GM12878 (cell line): ENCODE data around the gene DLAT. TPM values are rescaled to one million over a fixed set of nuclear protein-coding genes. Genes with fewer than 3 reads are reported as not detected.

ENCODE experiments used
- BACH1 ChIP-seq: fragments of 450-650 bp; IDR thresholded peaks from 2 replicates; pipeline ENCODE4 v1.6.1; 2017; ENCODE audit warnings: mild to moderate bottlenecking, borderline replicate concordance
- BRCA1 ChIP-seq: IDR thresholded peaks from 2 replicates; pipeline ENCODE4 v1.6.1; 2011; ENCODE audit warnings: low read depth, low read length, improper control_type of control experiment
- CBX5 ChIP-seq: sonication (generic); IDR thresholded peaks from 2 replicates; pipeline ENCODE4 v1.6.1; 2016; ENCODE audit warnings: low read depth, moderate library complexity, mild to moderate bottlenecking, inconsistent platforms
- CREM ChIP-seq: IDR thresholded peaks from 2 replicates; pipeline ENCODE4 v1.6.1; 2014; ENCODE audit warnings: antibody characterized with exemption, low read depth
- DPF2 ChIP-seq: fragments of 450-650 bp; IDR thresholded peaks from 2 replicates; pipeline ENCODE4 v1.6.1; 2017; ENCODE audit warnings: mild to moderate bottlenecking
- E2F4 ChIP-seq: IDR thresholded peaks from 2 replicates; pipeline ENCODE4 v1.6.1; 2012; ENCODE audit warnings: low read depth, low read length, improper control_type of control experiment
- JUNB ChIP-seq: IDR thresholded peaks from 2 replicates; pipeline ENCODE4 v1.6.1; 2016; ENCODE audit warnings: antibody characterized with exemption, mild to moderate bottlenecking
- KLF5 ChIP-seq: fragments of 450-650 bp; IDR thresholded peaks from 2 replicates; pipeline ENCODE4 v1.6.1; 2014; ENCODE audit warnings: mild to moderate bottlenecking; ENCODE audit not compliant: partially characterized antibody
- MYB ChIP-seq: fragments of 150-350 bp; IDR thresholded peaks from 2 replicates; pipeline ENCODE4 v1.6.1; 2014; ENCODE audit warnings: mild to moderate bottlenecking, low read depth, low read length, borderline replicate concordance
- MYC ChIP-seq: IDR thresholded peaks from 2 replicates; pipeline ENCODE4 v1.6.1; 2011; ENCODE audit warnings: mild to moderate bottlenecking, low read length, moderate library complexity, inconsistent platforms; ENCODE audit not compliant: insufficient read depth, insufficient replicate concordance, insufficient read length, severe bottlenecking
- NBN ChIP-seq: fragments of 450-650 bp; IDR thresholded peaks from 2 replicates; pipeline ENCODE4 v1.6.1; 2016
- PAX8 ChIP-seq: fragments of 450-650 bp; IDR thresholded peaks from 2 replicates; pipeline ENCODE4 v1.6.1; 2017; ENCODE audit warnings: mild to moderate bottlenecking, moderate library complexity
- PKNOX1 ChIP-seq: fragments of 450-650 bp; IDR thresholded peaks from 2 replicates; pipeline ENCODE4 v1.6.1; 2016; ENCODE audit warnings: mild to moderate bottlenecking
- RAD51 ChIP-seq: fragments of 450-650 bp; IDR thresholded peaks from 2 replicates; pipeline ENCODE4 v1.6.1; 2016; ENCODE audit warnings: moderate library complexity, mild to moderate bottlenecking, inconsistent platforms
- SMAD5 ChIP-seq: IDR thresholded peaks from 2 replicates; pipeline ENCODE4 v1.6.1; 2016; ENCODE audit warnings: antibody characterized with exemption, low read depth
- WRNIP1 ChIP-seq: IDR thresholded peaks from 2 replicates; pipeline ENCODE4 v1.6.1; 2011; ENCODE audit warnings: low read depth, low read length, improper control_type of control experiment, borderline replicate concordance
- ZBTB33 ChIP-seq: fragments of 450-650 bp; IDR thresholded peaks from 2 replicates; pipeline ENCODE4 v1.6.1; 2017; ENCODE audit warnings: mild to moderate bottlenecking
- ZNF217 ChIP-seq: fragments of 450-650 bp; IDR thresholded peaks from 2 replicates; pipeline ENCODE4 v1.6.1; 2017; ENCODE audit warnings: antibody characterized with exemption, mild to moderate bottlenecking
- ZNF274 ChIP-seq: IDR thresholded peaks from one replicate; pipeline ENCODE4 v1.8.0; 2011; ENCODE audit not compliant: insufficient read length, insufficient read depth
- ZNF592 ChIP-seq: fragments of 450-650 bp; IDR thresholded peaks from 2 replicates; pipeline ENCODE4 v1.6.1; 2017; ENCODE audit warnings: mild to moderate bottlenecking, moderate library complexity
- polyA plus RNA-seq, 11 experiments: library from polyadenylated mRNA; depleted of rRNA in 4 of 11; unstranded in 6 of 11; stranded (reverse) in 5 of 11; fragments of >200 nt; fragmentation: Nextera tagmentation in 4 of 11; fragmentation: Illumina TruSeq in 1 of 11; extraction: Ambion mirVana in 4 of 11; extraction: Trizol in 1 of 11; gene quantifications; 1 replicate in 1 of 11; 2 replicates in 10 of 11; pipeline versions ENCODE4 v1.2.1 to v1.2.3, GENCODE V29; 2011 to 2016; ENCODE audit warnings: inconsistent platforms in 2 of 11, missing spikeins in 2 of 11, low read depth in 1 of 11
- total RNA-seq, 4 experiments: library from RNA; depleted of rRNA in 3 of 4; stranded (reverse); fragments of >200 nt in 3 of 4; fragmentation: Illumina TruSeq in 1 of 4; extraction: Trizol in 1 of 4; gene quantifications; 2 replicates each; pipeline versions ENCODE4 v1.2.1 to v1.2.3, GENCODE V29; 2013 to 2021

DLAT gene
- total and polyA plus RNA-seq, 10 of the 15 experiments (the other 5 are each of a cell fraction or from before 2014, with no cell fraction given) = 16.5 to 79.9 (median 43.8) TPM

GRCh38 chr11:112024773-112025678 lies at the start of gene DLAT (continued):
- TF ChIP-seq WRNIP1 (no peak), BACH1 (peak; percentile 66), RAD51 (no peak), DPF2 (peak; percentile 33), KLF5 (peak; percentile 57), MYC (no peak), E2F4 (no peak), ZNF274 (no peak), SMAD5 (peak; percentile 74), CREM (peak; percentile 62; the same call in 1 of the 2 replicates), BRCA1 (no peak), NBN (peak; percentile 96), JUNB (no peak; the same call in 1 of the 2 replicates), ZNF217 (no peak), PAX8 (no peak), PKNOX1 (peak; percentile 50), ZBTB33 (peak; percentile 60; the same call in 1 of the 2 replicates), ZNF592 (no peak), CBX5 (no peak), MYB (no peak)
